GM12878 (cell line): ENCODE measurements around the gene TACC2. TPM values are rescaled to one million over a fixed set of nuclear protein-coding genes. Genes with fewer than 3 reads are reported as not detected.

ENCODE experiments used
- ATAC-seq: fragments of 200-7000 bp; cut with Tn5 transposase; 3 replicates; pipeline ENCODE4 v1.9.1; 2020; ENCODE audit warnings: mild to moderate bottlenecking, moderate library complexity
- BruUV-seq: library from RNA; stranded (reverse); fragments of 400-500 nt; replicated peaks from 2 replicates; lab custom pipeline; 2021; lab: Mats Ljungman, UMichigan
- CTCF ChIA-PET: fragments of 300-600 bp; sonication (Branson Sonifier 250); formaldehyde crosslinking; extraction: SDS; loops from one replicate; lab custom pipeline; 2021; ENCODE audit warnings: inconsistent platforms; lab: Yijun Ruan, JAX
- POLR2A ChIA-PET: fragments of 350-600 bp; formaldehyde crosslinking; extraction: SDS; loops from one replicate; lab custom pipeline; 2021; ENCODE audit warnings: inconsistent platforms; lab: Charles Lee
- RAD21 ChIA-PET: fragments of 300-600 bp; sonication (Branson Sonifier 250); formaldehyde crosslinking; loops from one replicate; lab custom pipeline; 2023; ENCODE audit warnings: antibody characterized with exemption; ENCODE audit not compliant: unreplicated experiment; lab: Charles Lee
- SMC1A ChIA-PET: fragments of 300-600 bp; sonication (Branson Sonifier 250); formaldehyde crosslinking; loops from one replicate; lab custom pipeline; 2023; ENCODE audit not compliant: unreplicated experiment, uncharacterized antibody; lab: Charles Lee
- DNase-seq: peaks from one replicate; pipeline ENCODE4 v3.0.0-alpha.2; 2011; ENCODE audit warnings: low read depth, low spot score
- FAIRE-seq: peaks from 3 replicates; lab custom pipeline; 2011; peaks lifted over from hg19 to GRCh38; lab: Jason Lieb, UNC
- H2AFZ ChIP-seq: 2 replicates; pipeline ENCODE4 v1.6.0; 2011; ENCODE audit warnings: low read depth, low read length, control low read depth; ENCODE audit not compliant: control insufficient read depth
- H3K27ac ChIP-seq: 2 replicates; pipeline ENCODE4 v1.5.1; 2011; ENCODE audit warnings: control low read depth; ENCODE audit not compliant: control insufficient read depth, insufficient read depth
- H3K27me3 ChIP-seq, 2 experiments: replicated peaks in 1 of 2; 2 replicates each; pipeline versions ENCODE4 v1.6.0 to v1.6.1; 2011; ENCODE audit warnings: low read length in 1 of 2; ENCODE audit not compliant: control insufficient read depth in 2 of 2, insufficient read depth in 2 of 2
- H3K36me3 ChIP-seq, 2 experiments: 2 replicates each; pipeline ENCODE4 v1.5.1; 2011; ENCODE audit warnings: low read length in 1 of 2; ENCODE audit not compliant: control insufficient read depth in 2 of 2, insufficient read depth in 2 of 2
- H3K4me1 ChIP-seq: 2 replicates; pipeline ENCODE4 v1.6.1; 2011; ENCODE audit warnings: mild to moderate bottlenecking, low read length, moderate library complexity, mixed read lengths; ENCODE audit not compliant: control insufficient read depth, insufficient read depth
- H3K4me2 ChIP-seq: 2 replicates; pipeline ENCODE4 v1.6.0; 2011; ENCODE audit warnings: control low read depth; ENCODE audit not compliant: control insufficient read depth, insufficient read depth
- H3K4me3 ChIP-seq: fragments of 200-600 bp; sonication (generic); 2 replicates; pipeline ENCODE4 v1.5.1; 2016
- H3K79me2 ChIP-seq: 2 replicates; pipeline ENCODE4 v1.6.0; 2011; ENCODE audit warnings: low read length; ENCODE audit not compliant: control insufficient read depth, insufficient read depth
- H3K9ac ChIP-seq: 2 replicates; pipeline ENCODE4 v1.8.0; 2011; ENCODE audit warnings: low read length, control low read depth, mixed read lengths; ENCODE audit not compliant: control insufficient read depth, insufficient read depth
- H3K9me3 ChIP-seq: replicated peaks from 3 replicates; pipeline ENCODE4 v1.5.1; 2011; ENCODE audit warnings: mild to moderate bottlenecking, low read length; ENCODE audit not compliant: control insufficient read depth, insufficient read depth
- H4K20me1 ChIP-seq: 2 replicates; pipeline ENCODE4 v1.6.0; 2011; ENCODE audit not compliant: control insufficient read depth, insufficient read depth
- ETV6 ChIP-seq, 2 experiments: fragments of 450-650 bp in 1 of 2; IDR thresholded peaks in 1 of 2; conservative IDR thresholded peaks in 1 of 2; 2 replicates each; pipeline ENCODE4 v1.6.1; 2014; ENCODE audit warnings: antibody characterized with exemption in 1 of 2, borderline replicate concordance in 1 of 2, low read depth in 1 of 2, mild to moderate bottlenecking in 1 of 2, moderate library complexity in 1 of 2
- FOS ChIP-seq: IDR thresholded peaks from 3 replicates; pipeline ENCODE4 v1.6.1; 2011; ENCODE audit warnings: borderline replicate concordance; ENCODE audit not compliant: insufficient read length; ENCODE audit errors: extremely low read depth
- GABPA ChIP-seq: IDR thresholded peaks from 2 replicates; pipeline ENCODE4 v1.6.1; 2014; ENCODE audit warnings: antibody characterized with exemption, low read depth, mild to moderate bottlenecking, inconsistent platforms
- HDAC2 ChIP-seq: fragments of 200-600 bp; sonication (generic); IDR thresholded peaks from 2 replicates; pipeline ENCODE4 v1.6.1; 2017
- IRF5 ChIP-seq: fragments of 450-650 bp; IDR thresholded peaks from 2 replicates; pipeline ENCODE4 v1.6.1; 2017; ENCODE audit warnings: borderline replicate concordance
- JUNB ChIP-seq: IDR thresholded peaks from 2 replicates; pipeline ENCODE4 v1.6.1; 2016; ENCODE audit warnings: antibody characterized with exemption, mild to moderate bottlenecking
- MLLT1 ChIP-seq: fragments of 450-650 bp; IDR thresholded peaks from 2 replicates; pipeline ENCODE4 v1.6.1; 2016; ENCODE audit warnings: mild to moderate bottlenecking
- NRF1 ChIP-seq: conservative IDR thresholded peaks from 2 replicates; pipeline ENCODE4 v1.6.1; 2011; ENCODE audit warnings: mild to moderate bottlenecking, low read depth, low read length, improper control_type of control experiment
- PAX8 ChIP-seq: fragments of 450-650 bp; IDR thresholded peaks from 2 replicates; pipeline ENCODE4 v1.6.1; 2017; ENCODE audit warnings: mild to moderate bottlenecking, moderate library complexity
- ZBTB40 ChIP-seq: fragments of 450-650 bp; IDR thresholded peaks from 2 replicates; pipeline ENCODE4 v1.6.1; 2016; ENCODE audit warnings: mild to moderate bottlenecking, moderate library complexity, borderline replicate concordance
- ZNF384 ChIP-seq: IDR thresholded peaks from 2 replicates; pipeline ENCODE4 v1.6.1; 2012; ENCODE audit warnings: low read depth, mild to moderate bottlenecking, low read length, improper control_type of control experiment, borderline replicate concordance
- WGBS: methylation state at CpG from one replicate; pipeline ENCODE4 v1.1.6; 2016; ENCODE audit warnings: low lambda C conversion rate; ENCODE audit not compliant: insufficient replicate concordance, insufficient coverage; ENCODE audit errors: missing lambda C conversion rate; 5-methylcytosine and 5-hydroxymethylcytosine counted together
- in situ Hi-C: fragments of 300-500 bp; cut with MboI; formaldehyde crosslinking; loops from 9 replicates; pipeline ENCODE4 v1.14.3; 2018; ENCODE audit warnings: mixed read lengths
- intact Hi-C: fragments of 100-400 bp; cut with micrococcal nuclease; formaldehyde crosslinking; loops from one replicate; pipeline ENCODE4 v1.14.2; 2022; ENCODE audit not compliant: unreplicated experiment
- polyA plus RNA-seq, 11 experiments: library from polyadenylated mRNA; depleted of rRNA in 4 of 11; unstranded in 6 of 11; stranded (reverse) in 5 of 11; fragments of >200 nt; fragmentation: Nextera tagmentation in 4 of 11; fragmentation: Illumina TruSeq in 1 of 11; extraction: Ambion mirVana in 4 of 11; extraction: Trizol in 1 of 11; gene quantifications; 1 replicate in 1 of 11; 2 replicates in 10 of 11; pipeline versions ENCODE4 v1.2.1 to v1.2.3, GENCODE V29; 2011 to 2016; ENCODE audit warnings: inconsistent platforms in 2 of 11, missing spikeins in 2 of 11, low read depth in 1 of 11
- total RNA-seq, 4 experiments: library from RNA; depleted of rRNA in 3 of 4; stranded (reverse); fragments of >200 nt in 3 of 4; fragmentation: Illumina TruSeq in 1 of 4; extraction: Trizol in 1 of 4; gene quantifications; 2 replicates each; pipeline versions ENCODE4 v1.2.1 to v1.2.3, GENCODE V29; 2013 to 2021
- TF ChIP-seq, protein P1 (sequence below), 3 experiments: IDR thresholded peaks in 2 of 3; conservative IDR thresholded peaks in 1 of 3; 2 replicates each; pipeline ENCODE4 v1.5.1; 2011; ENCODE audit warnings: low read depth in 3 of 3, low read length in 3 of 3, mild to moderate bottlenecking in 3 of 3, control low read depth in 2 of 3, moderate library complexity in 2 of 3, inconsistent platforms in 1 of 3, mixed read lengths in 1 of 3; ENCODE audit not compliant: control insufficient read depth in 2 of 3, insufficient read depth in 1 of 3; ENCODE audit errors: extremely low read depth in 1 of 3

The TACC2 gene
- total and polyA plus RNA-seq, 10 of the 15 experiments (the other 5 are each of a cell fraction or from before 2014, with no cell fraction given): 0.07 to 0.64 (median 0.13) TPM; not detected in 5

DNA sequence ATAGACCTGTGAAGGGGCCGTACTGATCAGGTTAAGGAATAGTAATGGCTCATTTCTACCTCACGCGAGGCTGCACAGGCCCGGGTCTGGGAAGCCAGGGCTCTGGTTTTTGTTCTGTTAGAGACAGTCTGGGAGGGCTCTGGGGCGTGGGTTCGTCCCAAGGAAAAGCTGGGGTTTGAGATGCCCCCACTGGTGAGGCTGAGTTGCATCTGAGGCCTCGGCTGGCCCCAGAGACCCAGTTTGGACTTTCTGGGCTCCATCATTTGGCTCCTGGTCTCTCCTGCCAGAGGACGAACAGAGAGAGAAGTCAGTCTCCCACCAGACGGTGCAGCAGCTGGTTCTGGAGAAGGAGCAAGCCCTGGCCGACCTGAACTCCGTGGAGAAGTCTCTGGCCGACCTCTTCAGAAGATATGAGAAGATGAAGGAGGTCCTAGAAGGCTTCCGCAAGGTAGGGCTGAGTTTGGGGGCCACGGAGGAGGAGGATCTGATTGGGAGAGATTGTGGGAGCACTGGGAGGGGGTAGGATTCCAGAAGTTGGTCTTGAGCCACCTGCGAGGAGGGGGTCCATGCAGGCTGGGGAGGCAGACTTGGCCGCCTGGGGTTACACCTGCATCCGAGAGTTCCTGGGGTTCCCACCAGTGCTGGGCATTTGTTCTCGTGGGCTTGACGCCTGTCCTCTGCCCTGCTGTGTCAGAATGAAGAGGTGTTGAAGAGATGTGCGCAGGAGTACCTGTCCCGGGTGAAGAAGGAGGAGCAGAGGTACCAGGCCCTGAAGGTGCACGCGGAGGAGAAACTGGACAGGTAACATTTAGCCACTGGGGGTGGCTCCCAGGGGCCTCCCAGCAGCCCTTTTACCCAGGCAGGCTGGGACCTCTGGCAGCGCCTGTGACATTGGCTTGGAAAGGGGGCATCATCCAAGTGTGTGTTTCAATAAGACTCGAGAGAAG is 259.7 kb downstream of the TACC2 start:
- BruUV-seq: no TSS peak
- FAIRE-seq (no peak), DNase-seq (no peak)
- H3K9ac ChIP-seq: no peak overlapping the region
- no peak overlapping the region for H3K4me3 ChIP-seq
- 20% methylated on average over 25 of the region's 25 CpGs for WGBS
- RAD21 ChIA-PET: no interaction called here
- no peak overlapping the region for H3K4me2 ChIP-seq
- H4K20me1 ChIP-seq: no peaks in the 10 kb centered on the region
- no peaks in the 10 kb centered on the region for H3K4me1 ChIP-seq
- no peaks in the 10 kb centered on the region for H3K9me3 ChIP-seq
- no peaks in the 10 kb centered on the region for H3K36me3 ChIP-seq
- in situ Hi-C loops: no loop called here
- 0 out of 4 replicates have a peak, but pooled peaks cover 0 to 1% of the 10 kb centered on the region in 2 experiments for H3K27me3 ChIP-seq
- no peak overlapping the region for H3K27ac ChIP-seq
- H3K79me2 ChIP-seq: no peaks in the 10 kb centered on the region
- no peak for TF ChIP-seq GABPA
- no peak for TF ChIP-seq ETV6 (conservative IDR thresholded peaks at IDR 0.05 in 1 of 2, IDR thresholded peaks at IDR 0.05 in 1 of 2; ENCODE audit: borderline replicate concordance in 1 of 2, low read depth in 1 of 2)
- TF ChIP-seq, protein P1, sequence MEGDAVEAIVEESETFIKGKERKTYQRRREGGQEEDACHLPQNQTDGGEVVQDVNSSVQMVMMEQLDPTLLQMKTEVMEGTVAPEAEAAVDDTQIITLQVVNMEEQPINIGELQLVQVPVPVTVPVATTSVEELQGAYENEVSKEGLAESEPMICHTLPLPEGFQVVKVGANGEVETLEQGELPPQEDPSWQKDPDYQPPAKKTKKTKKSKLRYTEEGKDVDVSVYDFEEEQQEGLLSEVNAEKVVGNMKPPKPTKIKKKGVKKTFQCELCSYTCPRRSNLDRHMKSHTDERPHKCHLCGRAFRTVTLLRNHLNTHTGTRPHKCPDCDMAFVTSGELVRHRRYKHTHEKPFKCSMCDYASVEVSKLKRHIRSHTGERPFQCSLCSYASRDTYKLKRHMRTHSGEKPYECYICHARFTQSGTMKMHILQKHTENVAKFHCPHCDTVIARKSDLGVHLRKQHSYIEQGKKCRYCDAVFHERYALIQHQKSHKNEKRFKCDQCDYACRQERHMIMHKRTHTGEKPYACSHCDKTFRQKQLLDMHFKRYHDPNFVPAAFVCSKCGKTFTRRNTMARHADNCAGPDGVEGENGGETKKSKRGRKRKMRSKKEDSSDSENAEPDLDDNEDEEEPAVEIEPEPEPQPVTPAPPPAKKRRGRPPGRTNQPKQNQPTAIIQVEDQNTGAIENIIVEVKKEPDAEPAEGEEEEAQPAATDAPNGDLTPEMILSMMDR (IDR thresholded peaks at IDR 0.05 in 2 of 3, conservative IDR thresholded peaks at IDR 0.05 in 1 of 3; ENCODE audit: control insufficient read depth in 2 of 3, extremely low read depth in 1 of 3, insufficient read depth in 1 of 3, low read depth in 3 of 3, low read length in 3 of 3): no peak
- no peak for TF ChIP-seq MLLT1
- TF ChIP-seq PAX8: no peak
- TF ChIP-seq IRF5: no peak
- TF ChIP-seq NRF1: no peak
- no peak for TF ChIP-seq HDAC2
- TF ChIP-seq ZBTB40: no peak
- no peak for TF ChIP-seq JUNB
- no peak for TF ChIP-seq ZNF384
- TF ChIP-seq FOS: no peak
- TF ChIP-seq, all 136 proteins: peak for 0
- CTCF ChIA-PET: no interaction called here
- intact Hi-C loops: no loop called here
- no peak for ATAC-seq
- SMC1A ChIA-PET: no interaction called here
- no peak overlapping the region for H2AFZ ChIP-seq
- POLR2A ChIA-PET: no interaction called here
